Adrenal gland (tissue), 5 donors: ENCODE measurements around the gene CALCOCO2.

Source experiments
- CTCF ChIP-seq, 6 experiments: fragments of 450-650 bp in 4 of 6; fragments of 200-600 bp in 2 of 6; sonication (generic) in 1 of 6; IDR thresholded peaks; 1 replicate in 5 of 6; 2 replicates in 1 of 6; pipeline versions ENCODE4 v1.5.1 to v1.8.0; 2016 to 2021; ENCODE audit warnings: antibody characterized with exemption in 6 of 6, mild to moderate bottlenecking in 2 of 6, moderate library complexity in 1 of 6
- POLR2A ChIP-seq, 2 donors: fragments of 450-650 bp; IDR thresholded peaks; one replicate each; pipeline ENCODE4 v1.6.1; 2017; ENCODE audit warnings: antibody characterized with exemption in 2 of 2, mild to moderate bottlenecking in 2 of 2, moderate library complexity in 1 of 2
- donor health status: DM: no; HTN: no; CAD: no.

DNA sequence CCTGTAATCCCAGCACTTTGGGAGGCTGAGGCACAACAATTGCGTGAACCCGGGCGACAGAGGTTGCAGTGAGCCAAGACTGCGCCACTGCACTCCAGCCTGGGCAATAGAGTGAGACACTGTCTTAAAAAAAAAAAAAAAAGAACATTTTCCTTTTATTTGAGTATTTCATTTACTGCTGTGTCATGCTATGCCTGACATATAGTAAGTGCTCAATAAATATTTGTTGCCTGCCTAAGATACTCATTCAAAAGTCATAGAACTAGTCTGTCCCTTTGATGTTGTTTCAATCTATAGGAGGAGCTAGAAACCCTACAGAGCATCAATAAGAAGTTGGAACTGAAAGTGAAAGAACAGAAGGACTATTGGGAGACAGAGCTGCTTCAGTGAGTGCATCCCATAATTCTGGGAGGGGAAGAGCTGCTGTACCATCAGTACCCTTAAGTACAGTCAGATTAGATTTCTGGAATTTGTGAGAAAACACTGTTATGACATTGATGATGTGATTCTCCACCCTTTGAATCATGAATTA is 20.0 kb downstream of the CALCOCO2 start:
- TF ChIP-seq CTCF (IDR thresholded peaks at IDR 0.05) (no peak), POLR2A (IDR thresholded peaks at IDR 0.05) (no peak)
